RPMI7951 (cell line): ENCODE results near the gene PRR5L. TPM values are rescaled to one million over a fixed set of nuclear protein-coding genes. Genes with fewer than 3 reads are reported as not detected.

Experiments used
- DNase-seq: peaks from one replicate; pipeline ENCODE4 v3.0.0-alpha.2; 2012; ENCODE audit warnings: low read depth
- total RNA-seq: library from RNA; depleted of rRNA; stranded (reverse); fragments of >200 nt; shearing (Covaris generic); gene quantifications from 2 replicates; pipeline ENCODE4 v1.2.3, GENCODE V29; 2014

PRR5L gene
- total RNA-seq, 1 experiment from 2014 or later, result 23.2 TPM

DNA sequence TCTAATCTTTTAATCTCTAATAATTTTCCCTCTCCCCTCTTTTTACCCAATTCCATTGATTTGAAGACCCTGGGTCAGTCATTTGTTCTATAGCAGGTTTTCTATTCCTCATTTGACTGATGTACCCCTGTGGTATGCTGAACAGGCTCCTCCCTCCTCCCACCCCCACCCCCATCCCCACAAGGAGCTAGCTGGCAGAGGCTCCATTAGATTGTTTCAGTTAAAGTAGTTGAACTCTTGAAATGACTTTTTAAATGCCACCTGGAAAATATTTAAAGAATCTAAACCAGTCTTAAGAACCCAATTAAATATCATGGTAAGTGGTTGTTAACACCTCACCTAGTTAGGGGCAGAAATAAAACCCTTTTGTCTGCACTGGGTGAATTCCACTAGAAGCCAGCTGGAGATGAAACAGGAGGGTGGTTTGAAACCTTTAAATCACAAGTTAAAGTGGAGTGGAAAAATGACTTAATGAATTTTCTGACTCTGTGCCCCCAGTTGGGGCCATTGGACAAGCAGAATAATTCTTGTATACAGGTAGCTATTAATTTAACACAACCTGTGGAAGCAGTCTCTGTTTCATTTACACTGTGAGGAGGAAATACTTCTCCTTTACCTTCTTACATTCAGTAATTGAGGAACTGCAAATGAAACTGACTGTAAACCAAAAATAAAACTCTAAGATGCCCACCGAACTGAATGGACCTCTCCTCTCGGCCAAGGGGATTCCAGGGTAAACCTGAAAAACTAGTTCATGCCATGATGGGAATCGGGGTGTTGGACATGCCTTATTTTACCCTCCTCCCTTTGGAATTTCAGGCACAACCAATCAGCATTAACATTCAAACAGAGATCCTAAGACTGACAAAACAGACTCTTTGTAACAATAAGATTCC, 30.7 kb downstream of the PRR5L start:
- no peak for DNase-seq

DNA sequence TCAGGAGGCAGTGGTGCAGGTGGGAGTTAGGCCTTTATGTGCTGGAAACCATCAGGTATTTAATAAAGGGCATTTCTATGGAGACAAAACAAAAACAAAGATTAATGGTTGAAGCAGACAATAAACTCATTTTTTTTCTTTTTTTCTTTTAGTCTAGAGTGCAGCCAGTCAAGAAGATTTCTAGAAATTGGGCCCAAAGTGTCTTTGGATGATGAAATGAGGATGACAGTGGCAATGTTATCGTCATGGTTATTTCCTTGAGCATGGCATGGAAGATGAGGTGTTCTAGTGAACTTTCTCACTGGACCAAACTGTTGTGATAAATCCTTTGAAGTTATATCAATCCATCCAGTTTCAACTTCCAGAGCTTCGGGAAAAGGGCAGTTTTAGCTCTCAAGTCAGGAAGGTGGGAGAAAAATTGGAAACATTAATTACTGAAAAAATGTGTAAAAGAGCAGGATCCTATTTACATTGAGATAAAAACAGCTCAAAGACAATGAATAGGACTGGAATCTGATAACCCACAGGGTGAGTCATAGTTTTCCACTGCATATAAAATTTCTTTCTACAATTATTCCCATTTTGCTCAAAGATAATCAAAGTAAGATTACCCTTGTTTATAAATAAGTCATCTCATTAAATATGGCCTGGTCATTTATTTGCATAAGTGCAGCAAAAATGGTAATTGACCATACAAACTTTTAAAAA, 33.0 kb downstream of the PRR5L start:
- DNase-seq, result peak; percentile 11

DNA sequence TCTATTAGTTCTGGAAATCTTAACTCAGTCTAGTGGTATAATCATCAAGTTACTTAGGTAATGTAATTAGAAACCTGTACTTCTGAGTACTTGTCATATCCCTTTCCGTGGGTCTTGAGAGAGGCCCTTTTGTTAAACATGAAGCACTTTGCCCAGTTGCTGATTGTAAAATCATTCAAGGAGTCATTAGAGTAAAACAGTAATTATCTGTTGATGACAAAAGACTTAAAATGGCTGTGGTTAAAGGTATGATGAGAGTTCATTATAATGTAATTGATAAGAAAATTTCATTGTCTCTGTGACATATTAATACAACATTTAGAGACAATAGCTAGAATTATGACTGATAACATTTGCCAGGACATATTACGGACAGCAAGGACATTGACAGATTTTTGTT, 34.3 kb downstream of the PRR5L start:
- DNase-seq, result no peak

DNA sequence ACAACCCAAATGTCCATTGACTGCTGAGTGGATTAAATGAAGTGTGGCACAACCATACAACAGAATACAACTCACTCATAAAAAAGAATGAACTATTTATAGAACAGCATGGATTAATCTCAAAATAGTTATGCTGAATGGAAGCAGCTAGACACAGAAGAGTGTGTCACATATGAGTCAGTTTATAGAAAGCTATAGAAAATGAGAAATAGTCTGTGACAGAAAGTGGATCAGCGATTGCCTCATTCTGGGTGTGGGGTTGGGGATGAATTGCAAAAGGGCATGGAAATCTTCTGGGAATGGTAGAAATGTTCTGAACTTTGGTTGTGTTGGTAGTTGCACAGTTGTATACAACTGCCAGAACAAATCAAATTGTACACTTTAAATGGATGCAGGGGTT, 37.4 kb downstream of the PRR5L start:
- peak; percentile 8 for DNase-seq

DNA sequence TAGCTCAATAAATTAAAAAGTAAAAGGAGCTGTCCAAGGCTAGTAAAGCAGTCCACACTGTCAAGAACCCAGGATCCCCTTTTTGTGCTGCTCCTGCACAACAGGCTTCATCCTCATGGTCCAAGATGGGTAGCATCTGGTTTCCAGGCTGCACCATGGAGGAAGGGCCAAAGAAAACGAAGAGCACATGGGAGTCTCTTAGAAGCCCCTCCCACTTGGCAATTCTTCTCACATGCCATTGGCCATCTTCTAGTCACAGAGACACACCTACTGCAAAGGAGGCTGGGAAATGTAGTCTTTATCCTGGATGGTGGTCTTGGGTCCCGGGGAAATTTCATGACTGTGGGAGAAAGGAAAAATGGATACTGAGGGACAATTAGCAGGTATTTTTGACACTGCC, 37.8 kb downstream of the PRR5L start:
- DNase-seq, result peak; percentile 75

DNA sequence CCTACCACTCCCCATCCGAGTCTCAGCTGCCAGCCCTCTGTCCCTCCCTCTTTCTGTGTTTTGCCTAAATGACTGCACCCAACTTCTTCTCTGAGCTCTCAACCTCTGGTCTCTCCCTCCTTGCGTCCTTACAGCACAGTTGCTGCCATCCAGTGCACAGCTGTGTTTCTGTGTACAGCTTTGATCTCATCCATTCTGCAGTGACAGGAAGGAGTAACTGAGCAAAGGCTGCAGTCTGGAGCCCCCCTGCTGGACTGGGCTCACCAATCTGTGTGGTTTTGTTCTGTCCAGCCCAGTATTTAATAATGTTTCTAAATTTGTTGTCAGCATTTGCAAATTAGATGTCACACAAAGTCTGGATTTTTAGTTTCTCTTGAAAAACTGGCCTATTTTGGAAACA, 43.8 kb downstream of the PRR5L start:
- no peak for DNase-seq

DNA sequence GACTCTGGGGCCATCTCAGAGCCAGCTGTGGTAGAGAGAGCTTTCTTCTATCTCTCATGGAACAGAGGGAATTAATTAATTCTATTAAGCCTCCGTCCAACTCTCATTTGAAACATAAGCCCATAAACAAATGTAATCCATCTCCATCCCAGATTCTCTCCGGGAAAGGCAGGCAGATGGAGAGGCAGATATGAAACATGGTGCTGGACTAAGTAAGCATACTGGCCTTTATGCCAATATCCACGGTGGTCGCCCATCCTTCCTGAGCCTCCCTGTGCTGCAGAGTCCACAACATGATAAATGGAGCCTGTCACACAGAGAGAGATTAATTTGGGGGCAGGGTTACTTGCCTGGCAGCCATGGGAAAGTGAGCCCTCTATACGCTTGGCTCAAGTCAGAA, 44.8 kb downstream of the PRR5L start:
- DNase-seq, result no peak

DNA sequence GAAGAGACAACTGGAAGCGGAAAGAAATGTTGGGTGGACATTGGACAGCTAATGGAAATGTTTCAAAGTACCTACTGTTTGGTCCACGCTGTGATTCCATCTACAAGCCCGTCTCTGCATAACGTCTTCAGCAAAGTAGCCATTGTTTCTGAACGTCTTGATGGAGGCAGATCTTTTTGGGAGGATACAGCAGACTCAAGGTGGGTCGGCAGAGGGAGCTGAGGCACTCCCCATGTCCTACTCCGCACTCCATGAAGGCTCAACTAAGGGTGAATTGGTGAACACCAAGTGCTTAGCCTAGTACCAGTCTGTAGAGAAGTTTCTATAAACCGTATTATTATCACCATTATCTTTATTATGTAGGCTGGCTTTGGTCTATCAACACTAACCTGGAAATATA, 45.8 kb downstream of the PRR5L start:
- DNase-seq, result no peak

DNA sequence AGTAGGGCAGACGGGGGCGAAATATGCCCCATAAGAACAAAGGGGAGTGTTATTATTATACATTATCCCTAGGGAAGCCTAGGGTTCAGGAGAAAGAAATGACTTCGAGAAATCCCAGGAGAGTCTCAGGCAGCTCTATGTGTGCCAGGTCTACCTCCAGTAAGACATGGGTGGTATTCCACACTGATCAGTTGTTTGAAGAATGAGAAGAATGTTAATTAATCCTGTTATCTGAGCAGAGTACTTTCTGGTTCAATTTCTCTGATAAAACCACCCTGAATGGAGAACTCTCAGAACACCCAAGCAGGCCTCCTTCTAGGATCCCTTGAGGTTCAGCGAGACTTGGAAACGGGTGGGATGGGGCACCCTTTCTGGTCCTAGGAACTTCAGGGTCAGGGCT, 46.2 kb downstream of the PRR5L start:
- no peak for DNase-seq

DNA sequence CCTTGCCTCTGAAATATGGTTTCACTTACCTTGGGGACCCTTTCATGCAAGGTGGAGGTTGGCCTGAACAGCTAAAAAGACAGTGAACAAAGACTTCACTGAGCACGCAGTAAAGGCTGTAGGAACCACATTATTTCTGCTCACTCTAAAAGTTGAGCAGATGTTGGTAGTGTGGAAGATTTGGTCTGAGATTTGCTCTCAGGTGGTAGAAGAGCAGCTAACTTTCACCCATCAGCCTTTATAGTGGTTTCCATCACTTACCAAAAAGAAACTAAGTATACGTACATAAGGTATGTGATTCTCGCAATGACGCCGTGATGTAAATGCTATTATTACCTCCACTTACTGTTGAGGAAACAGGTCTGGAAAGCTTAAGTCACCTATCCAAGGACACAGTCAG, 47.3 kb downstream of the PRR5L start:
- DNase-seq, result no peak

DNA sequence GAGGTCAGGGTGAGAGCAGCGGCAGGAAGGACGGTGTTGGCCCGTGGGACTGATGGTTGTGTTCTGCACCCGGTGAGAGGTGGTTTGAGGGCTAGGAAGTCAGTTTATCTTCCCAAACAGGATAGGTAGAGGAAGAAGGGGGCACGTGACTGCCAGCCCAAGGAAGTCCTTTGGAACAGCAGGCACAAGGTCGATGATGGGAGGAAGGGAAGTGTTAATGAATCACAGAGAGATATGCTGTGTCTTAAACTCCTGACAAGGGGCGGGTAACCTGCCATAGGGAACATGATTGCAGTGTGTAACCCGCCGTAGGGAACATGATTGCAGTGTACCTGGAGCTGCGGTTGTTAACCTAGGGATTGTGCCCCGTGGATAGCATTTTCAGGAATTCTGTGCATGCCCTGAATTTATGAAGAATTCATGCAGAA, 49.0 kb downstream of the PRR5L start:
- no peak for DNase-seq

DNA sequence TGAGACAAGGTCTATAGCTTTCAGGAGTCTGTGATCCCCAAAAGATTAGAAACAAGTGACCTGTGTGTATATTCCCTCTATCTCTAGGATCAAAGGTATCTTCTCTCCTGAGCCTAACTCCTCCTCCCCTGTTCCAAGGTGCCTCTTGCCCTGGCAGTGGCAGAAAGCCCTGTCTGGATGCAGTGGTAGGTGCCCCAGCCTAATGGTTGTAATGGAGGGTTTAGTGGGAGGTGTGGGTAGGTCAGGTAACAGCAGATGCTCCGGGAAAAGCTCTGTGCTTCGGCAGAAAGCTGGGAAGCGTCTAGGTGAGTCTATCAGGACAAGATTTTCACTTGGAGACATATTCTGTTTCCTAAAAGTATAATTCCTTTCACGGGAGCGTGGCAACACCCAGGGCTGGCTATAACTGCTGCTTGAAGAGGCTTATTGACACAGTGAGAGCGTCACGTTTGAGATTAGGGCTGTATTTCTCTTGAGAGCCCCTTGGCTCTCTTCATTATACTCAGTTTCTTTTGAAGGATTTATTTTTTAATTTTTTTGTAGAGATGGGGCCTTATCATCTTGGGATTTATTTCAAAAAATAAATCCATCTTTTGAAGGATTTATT, 49.5 kb downstream of the PRR5L start:
- no peak for DNase-seq

DNA sequence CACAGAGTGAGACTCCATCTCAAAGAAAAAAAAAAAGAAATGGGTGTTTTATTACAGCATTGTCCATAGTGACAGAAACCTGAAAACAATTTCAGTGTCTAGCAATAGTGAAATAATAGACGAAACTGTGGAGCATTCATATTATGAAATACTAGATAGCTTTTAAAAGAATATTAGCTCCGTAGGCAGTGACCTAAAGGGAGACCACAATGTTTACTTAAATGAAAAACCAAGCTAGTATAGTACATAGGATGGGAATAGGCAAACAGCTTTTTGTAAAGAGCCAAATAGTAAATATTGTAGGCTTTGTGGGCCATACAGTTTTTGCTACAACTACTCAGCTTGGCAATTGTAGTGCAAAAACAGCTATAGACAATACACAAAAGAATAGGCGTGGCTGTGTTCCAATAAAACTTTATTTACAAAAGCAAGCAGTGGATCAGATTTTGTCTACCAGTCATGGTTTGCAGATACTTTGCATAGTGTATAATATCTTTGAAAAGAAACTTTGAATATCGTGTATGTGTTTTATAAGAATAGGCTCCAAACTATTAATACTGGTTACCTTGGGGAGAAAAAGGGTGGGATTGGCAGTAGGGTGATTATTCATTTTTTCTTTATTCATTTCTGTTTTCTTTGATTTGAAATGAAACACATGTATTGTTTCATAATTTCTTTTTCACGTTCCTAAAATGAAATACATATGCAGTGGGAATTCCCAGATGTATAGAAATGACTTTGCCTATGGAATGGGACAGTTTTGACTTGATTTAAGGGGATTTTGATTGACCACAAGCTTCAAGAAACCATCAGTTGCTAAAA, 50.7 kb downstream of the PRR5L start:
- DNase-seq, result no peak

DNA sequence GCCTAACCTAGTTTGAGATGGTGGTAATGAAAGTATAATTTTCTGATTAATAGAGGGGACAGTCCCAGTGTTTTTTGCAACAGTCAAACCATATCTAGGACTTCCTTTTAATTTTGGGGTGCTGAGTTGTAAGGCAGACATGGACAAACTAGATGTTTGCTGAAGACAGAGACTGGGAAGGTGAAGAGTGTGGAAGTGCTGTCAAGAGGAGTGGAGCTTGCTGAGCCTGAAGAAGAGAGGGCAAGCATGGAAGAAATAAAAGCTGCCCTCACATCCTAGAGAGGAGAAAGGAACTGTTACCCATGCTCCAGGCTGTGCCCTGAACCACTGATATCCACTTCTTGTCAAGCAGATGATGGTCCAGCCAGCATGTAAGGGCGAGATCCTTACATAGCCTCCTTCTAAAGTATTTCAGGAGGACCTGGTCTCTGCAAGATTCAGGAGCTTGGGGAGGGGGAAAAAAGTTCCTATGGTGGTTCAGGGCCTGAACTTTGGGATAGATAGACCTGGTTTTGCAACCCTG, 51.4 kb downstream of the PRR5L start:
- DNase-seq, result no peak

DNA sequence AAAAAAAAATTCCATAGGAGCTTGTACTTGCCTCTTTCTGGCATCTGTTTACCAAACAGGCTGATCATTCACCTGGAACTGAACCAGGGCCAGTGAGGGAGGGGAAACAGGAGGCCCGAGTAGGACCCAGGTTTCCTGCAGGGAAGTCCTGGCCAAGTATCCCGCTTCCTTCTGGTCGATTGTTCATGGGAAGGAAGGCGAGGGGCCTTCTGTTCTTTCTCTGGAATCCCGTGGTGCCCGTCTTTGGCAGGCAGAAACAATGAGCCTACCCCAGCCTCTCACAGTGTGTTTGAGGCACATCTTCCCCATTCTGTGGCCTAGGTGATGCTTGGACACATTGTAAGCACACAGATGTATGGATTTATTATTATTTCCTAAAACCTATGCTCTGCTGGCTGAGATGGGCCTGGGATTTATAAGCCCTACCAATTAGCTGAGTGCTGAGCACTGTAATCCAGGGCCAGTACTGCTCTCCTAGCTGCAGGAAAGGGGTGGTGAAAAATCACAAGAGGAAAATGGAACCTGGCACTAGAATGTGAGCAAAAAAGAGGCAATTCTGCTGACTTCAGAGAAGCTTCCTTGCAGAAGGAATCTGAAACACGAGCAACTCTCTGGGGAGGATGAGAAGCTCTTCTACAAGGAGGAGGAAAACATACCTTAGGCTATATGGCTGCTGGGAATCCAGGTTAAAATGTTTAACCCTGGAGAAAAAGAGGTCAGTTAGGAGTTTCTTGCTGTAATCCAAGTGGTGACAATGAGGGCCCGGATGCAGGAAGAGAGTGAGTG, 53.5 kb downstream of the PRR5L start:
- DNase-seq, result no peak

DNA sequence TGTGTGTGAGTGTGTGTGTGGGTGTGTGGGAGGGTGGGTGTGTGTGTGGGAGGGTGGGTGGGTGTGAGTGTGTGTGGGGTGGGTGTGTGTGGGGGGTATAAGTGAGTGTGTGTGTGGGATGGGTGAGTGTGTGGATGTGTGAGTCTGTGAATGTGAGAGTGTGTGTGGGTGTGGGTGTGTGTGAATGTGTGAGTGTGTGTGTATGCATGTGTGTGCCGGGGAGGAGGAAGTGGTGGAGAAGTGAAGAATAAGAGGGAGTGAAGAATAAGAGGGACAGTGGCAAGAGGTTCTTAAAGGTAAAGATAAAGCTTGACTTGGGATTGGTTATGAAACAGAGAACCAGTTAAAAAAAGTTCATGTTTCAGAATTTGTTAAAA, 54.0 kb downstream of the PRR5L start:
- DNase-seq, result no peak

DNA sequence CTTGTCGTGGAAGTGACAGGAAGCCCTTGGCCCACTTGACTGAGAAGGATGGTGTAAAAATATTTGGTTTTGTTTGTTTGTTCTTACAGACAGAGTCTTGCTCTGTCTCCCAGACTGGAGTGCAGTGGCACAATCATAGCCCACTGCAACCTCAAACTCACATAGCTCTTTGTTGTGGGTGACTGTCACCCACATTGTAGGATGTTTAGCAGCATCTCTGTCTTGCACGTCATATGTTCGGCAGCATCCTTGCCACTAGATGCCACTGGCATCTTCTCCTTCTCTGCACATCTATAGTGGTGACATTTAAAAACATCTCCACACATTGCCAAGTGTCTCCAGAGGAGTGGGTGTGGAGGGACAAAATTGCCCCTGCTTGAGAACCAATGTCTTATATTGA, 56.8 kb downstream of the PRR5L start:
- DNase-seq, result no peak

DNA sequence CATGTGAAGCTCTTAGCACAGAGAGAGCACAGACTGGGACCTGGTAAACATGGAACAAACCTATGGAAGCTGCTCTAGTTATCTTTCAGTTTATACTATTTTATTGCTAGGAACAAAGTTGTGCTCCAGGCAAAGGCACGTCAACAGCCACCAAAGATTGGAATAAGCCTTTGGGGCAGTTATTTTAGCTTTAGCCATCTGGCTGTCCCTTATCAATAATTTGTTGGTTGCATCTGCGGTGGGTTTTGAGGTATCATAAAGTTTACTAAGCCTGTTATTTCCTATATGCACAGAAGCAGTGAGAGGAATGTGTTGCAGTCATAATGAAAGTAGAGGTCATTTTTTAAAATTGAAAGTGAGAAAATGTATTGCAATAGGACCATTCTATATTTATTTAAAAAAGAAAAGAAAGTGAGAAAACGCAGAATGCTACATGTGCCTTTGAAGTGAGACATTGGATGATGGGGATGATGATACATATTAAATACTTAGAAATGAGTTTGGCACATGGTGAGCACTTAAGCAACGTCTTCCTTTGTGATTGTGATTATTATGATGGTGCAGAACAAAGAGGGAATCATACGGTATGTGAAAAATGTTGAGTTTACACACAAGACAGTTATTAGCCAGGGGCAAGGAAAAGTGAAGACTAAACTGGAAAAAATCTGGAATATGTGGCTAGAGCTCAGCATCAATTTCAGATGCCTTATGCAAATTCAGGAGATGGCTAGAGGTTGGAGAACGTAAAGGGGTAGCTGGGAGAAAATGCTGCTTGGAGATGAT, 58.3 kb downstream of the PRR5L start:
- peak; percentile 79 for DNase-seq

DNA sequence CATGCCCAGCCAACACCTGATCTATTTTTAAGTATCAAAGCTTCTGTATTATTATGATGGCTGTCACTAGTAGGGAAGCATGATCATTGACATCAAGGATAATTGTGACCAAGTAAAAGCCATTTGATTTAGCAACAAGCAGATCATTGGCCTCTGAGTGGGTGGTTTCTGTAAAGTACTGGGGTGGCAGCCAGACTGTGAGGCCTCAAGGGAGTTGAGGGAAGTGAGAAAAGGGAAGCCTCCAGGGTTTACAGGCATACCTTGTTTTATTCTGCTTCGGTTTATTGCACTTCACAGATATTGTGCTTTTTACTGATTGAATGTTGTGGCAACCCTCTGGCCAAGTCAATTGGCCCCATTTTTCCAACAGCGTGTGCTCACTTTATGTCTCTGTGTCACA, 60.1 kb downstream of the PRR5L start:
- no peak for DNase-seq

DNA sequence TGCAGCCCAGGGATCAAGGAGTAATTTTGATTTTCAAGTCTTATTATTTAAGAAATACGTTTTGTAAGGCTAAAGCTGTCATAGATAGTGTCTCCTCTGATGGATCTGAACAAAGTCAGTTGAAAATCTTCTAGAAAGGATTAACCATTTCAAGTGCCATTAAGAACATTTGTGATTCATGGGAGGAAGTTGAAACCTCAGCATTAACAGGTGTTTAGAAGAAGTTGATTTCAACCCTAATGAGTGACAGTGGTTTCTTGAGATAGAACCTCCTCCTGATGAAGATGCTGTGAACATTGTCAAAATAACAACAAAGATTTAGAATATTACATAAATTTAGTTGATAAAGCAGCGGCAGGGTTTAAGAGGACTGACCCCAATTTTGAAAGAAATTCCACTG, 61.7 kb downstream of the PRR5L start:
- DNase-seq, result no peak
